Chondrocyte (in vitro differentiated cells): ENCODE results near the gene DISC1. TPM values are rescaled to one million over a fixed set of nuclear protein-coding genes. Genes with fewer than 3 reads are reported as not detected.

Experiments used
- DNase-seq: peaks from one replicate; pipeline ENCODE4 v3.0.0; 2021; ENCODE audit warnings: mixed read lengths, low spot score
- H3K27ac Mint-ChIP-seq: one replicate; pipeline ENCODE4 v1.8.0; 2021; ENCODE audit warnings: mild to moderate bottlenecking, moderate library complexity, mixed read lengths; ENCODE audit not compliant: unreplicated experiment
- H3K27me3 Mint-ChIP-seq: 2 replicates; pipeline ENCODE4 v1.8.0; 2021; ENCODE audit warnings: low read depth, mixed read lengths
- H3K36me3 Mint-ChIP-seq: 2 replicates; pipeline ENCODE4 v1.8.0; 2021; ENCODE audit warnings: low read depth, mixed read lengths
- H3K4me1 Mint-ChIP-seq: 2 replicates; pipeline ENCODE4 v1.8.0; 2021; ENCODE audit warnings: low read depth, mild to moderate bottlenecking, mixed read lengths
- H3K4me3 Mint-ChIP-seq: one replicate; pipeline ENCODE4 v1.8.0; 2021; ENCODE audit warnings: mild to moderate bottlenecking, moderate library complexity, mixed read lengths; ENCODE audit not compliant: unreplicated experiment
- H3K9me3 Mint-ChIP-seq: 2 replicates; pipeline ENCODE4 v1.8.0; 2021; ENCODE audit warnings: low read depth, mixed read lengths
- CTCF ChIP-seq: fragments of 200-600 bp; sonication (generic); IDR thresholded peaks from 2 replicates; pipeline ENCODE4 v1.5.0; 2021; ENCODE audit warnings: antibody characterized with exemption, mild to moderate bottlenecking, moderate library complexity
- total RNA-seq: library from RNA; stranded (reverse); gene quantifications from 3 replicates; pipeline ENCODE4 v1.2.1, GENCODE V29; 2021

DISC1 gene
- total RNA-seq, 1 donor from 2014 or later, result 5.0 TPM

GRCh38 chr1:231829332-231829731 is 202.7 kb downstream of the DISC1 start:
- no peak for TF ChIP-seq CTCF
- Mint-ChIP-seq H3K27ac (no peak overlapping the region), H3K27me3 (no peaks in the 10 kb centered on the region), H3K36me3 (no peaks in the 10 kb centered on the region), H3K9me3 (no peaks in the 10 kb centered on the region), H3K4me3 (no peak overlapping the region), H3K4me1 (peaks cover 57% of the 10 kb centered on the region)
- no peak for DNase-seq

- no peak overlapping the region for H3K4me3 Mint-ChIP-seq
- no peaks in the 10 kb centered on the region for H3K27me3 Mint-ChIP-seq
- no peaks in the 10 kb centered on the region for H3K9me3 Mint-ChIP-seq
- H3K27ac Mint-ChIP-seq, result no peak overlapping the region
- no peaks in the 10 kb centered on the region for H3K36me3 Mint-ChIP-seq
- no peak for DNase-seq
- no peak for TF ChIP-seq CTCF
- H3K4me1 Mint-ChIP-seq, result peaks cover 17% of the 10 kb centered on the region
Observed at GRCh38 chr1:231836227-231836893, 209.8 kb downstream of the DISC1 start.

GRCh38 chr1:231838521-231838920 is 211.9 kb downstream of the DISC1 start:
- H3K4me3 Mint-ChIP-seq, result no peak overlapping the region
- no peaks in the 10 kb centered on the region for H3K36me3 Mint-ChIP-seq
- peaks cover 6% of the 10 kb centered on the region for H3K4me1 Mint-ChIP-seq
- H3K27me3 Mint-ChIP-seq, result no peaks in the 10 kb centered on the region
- no peak overlapping the region for H3K27ac Mint-ChIP-seq
- DNase-seq, result no peak
- H3K9me3 Mint-ChIP-seq, result no peaks in the 10 kb centered on the region
- no peak for TF ChIP-seq CTCF

GRCh38 chr1:231839999-231840398 is 213.4 kb downstream of the DISC1 start:
- no peak overlapping the region for H3K4me3 Mint-ChIP-seq
- no peak for DNase-seq
- H3K9me3 Mint-ChIP-seq, result no peaks in the 10 kb centered on the region
- H3K4me1 Mint-ChIP-seq, result peaks cover 8% of the 10 kb centered on the region
- H3K36me3 Mint-ChIP-seq, result no peaks in the 10 kb centered on the region
- TF ChIP-seq CTCF, result no peak
- no peak overlapping the region for H3K27ac Mint-ChIP-seq
- no peaks in the 10 kb centered on the region for H3K27me3 Mint-ChIP-seq

- Mint-ChIP-seq H3K36me3 (no peaks in the 10 kb centered on the region), H3K27me3 (no peaks in the 10 kb centered on the region), H3K9me3 (no peaks in the 10 kb centered on the region), H3K27ac (no peak overlapping the region), H3K4me3 (no peak overlapping the region), H3K4me1 (peaks cover 10% of the 10 kb centered on the region)
- no peak for TF ChIP-seq CTCF
- DNase-seq, result no peak
Observed at GRCh38 chr1:231841616-231842344, 215.2 kb downstream of the DISC1 start.
